Effector memory CD4-positive, alpha-beta T cell (primary cell): Measurements from ENCODE around the gene MAP3K10.
"Not testable (repeated sequence)": the region's sequence is repeated elsewhere in the genome, so short reads cannot be mapped to it uniquely, and the experiment has no call there.

Experiments used
- DNase-seq, 3 donors: peaks; one replicate each; pipeline ENCODE4 v3.0.0-alpha.2; 2020
- H3K27ac ChIP-seq: 2 replicates; pipeline ENCODE4 v1.7.0; 2013; ENCODE audit warnings: mild to moderate bottlenecking, low read length, moderate library complexity; ENCODE audit not compliant: insufficient read depth, poor library complexity, severe bottlenecking
- H3K27me3 ChIP-seq: replicated peaks from 2 replicates; pipeline ENCODE4 v1.7.0; 2013; ENCODE audit warnings: mild to moderate bottlenecking, low read length; ENCODE audit not compliant: insufficient read depth, control insufficient read depth, poor library complexity, severe bottlenecking
- H3K36me3 ChIP-seq: 2 replicates; pipeline ENCODE4 v1.7.0; 2013; ENCODE audit warnings: mild to moderate bottlenecking, low read length, moderate library complexity; ENCODE audit not compliant: control insufficient read depth, insufficient read depth
- H3K4me1 ChIP-seq: 2 replicates; pipeline ENCODE4 v1.7.0; 2013; ENCODE audit warnings: low read length, mild to moderate bottlenecking; ENCODE audit not compliant: control insufficient read depth, insufficient read depth, poor library complexity, severe bottlenecking
- H3K4me3 ChIP-seq: 2 replicates; pipeline ENCODE4 v1.7.0; 2013; ENCODE audit warnings: low read length, low read depth, mild to moderate bottlenecking; ENCODE audit not compliant: insufficient read depth, poor library complexity, severe bottlenecking
- H3K9me3 ChIP-seq: 2 replicates; pipeline ENCODE4 v1.7.0; 2013; ENCODE audit warnings: mild to moderate bottlenecking, low read length, moderate library complexity; ENCODE audit not compliant: control insufficient read depth
- total RNA-seq, 3 donors: gene quantifications; one replicate each; lab custom pipeline; 2026; lab: John Stamatoyannopoulos, UW

MAP3K10 gene
- 30.3 to 31.5 (median 31.2) reads per million in 3 donors for total RNA-seq

DNA sequence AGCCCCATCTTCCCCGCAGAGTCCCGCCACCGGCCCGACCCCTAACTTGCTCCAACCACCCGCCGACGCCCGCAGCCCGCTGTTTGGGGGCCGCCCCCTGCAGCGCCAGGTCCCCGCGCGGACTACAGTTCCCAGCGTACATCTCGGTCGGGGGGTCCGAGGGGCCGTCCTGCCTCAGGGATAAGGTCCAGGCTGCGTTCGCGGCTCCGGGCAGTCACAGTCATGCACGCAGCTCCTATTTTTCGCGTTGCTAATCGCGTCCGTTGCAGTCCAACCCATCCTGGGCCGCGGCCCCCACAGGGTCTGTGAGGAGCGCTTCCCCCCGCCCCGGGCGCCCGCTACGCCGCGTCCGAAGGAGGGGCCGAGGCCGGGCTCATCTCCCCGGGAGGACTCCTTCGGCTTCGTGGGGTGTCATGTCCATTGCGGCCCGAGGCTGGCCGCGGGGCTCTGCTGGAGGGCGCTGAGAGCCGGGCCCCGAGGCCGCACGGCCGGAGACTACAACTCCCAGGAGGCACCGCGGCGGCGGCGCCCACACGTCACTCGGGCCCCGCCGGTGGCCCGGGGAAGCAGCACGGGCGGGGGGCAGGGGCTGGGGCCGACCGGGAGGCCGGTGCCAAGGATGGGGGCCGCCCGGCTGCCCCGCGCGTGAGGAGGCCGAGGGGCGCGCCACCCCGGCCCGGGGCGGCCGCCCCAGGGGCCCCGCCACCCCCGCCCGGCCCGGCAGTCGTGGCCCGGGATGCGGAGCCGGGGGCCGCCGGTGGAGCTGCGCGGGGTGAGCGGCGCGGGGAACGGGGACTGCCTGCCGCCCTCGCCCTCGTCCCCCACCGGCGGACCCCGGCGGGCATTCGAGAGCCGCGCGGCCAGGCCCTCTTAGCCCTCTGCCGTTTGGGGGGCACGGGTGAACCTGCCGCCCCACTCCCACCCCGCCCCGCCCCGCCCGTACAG, at the start of gene MAP3K10:
Gene MAP3K10, plus strand, starts transcription at position 536 of the 945 bp plus-strand sequence. CDS start 606 bp downstream, outside the sequence.
- no peaks in the 10 kb centered on the region for H3K9me3 ChIP-seq
- peak within 1 kb of the TSS; percentile 99 for H3K4me3 ChIP-seq

DNA sequence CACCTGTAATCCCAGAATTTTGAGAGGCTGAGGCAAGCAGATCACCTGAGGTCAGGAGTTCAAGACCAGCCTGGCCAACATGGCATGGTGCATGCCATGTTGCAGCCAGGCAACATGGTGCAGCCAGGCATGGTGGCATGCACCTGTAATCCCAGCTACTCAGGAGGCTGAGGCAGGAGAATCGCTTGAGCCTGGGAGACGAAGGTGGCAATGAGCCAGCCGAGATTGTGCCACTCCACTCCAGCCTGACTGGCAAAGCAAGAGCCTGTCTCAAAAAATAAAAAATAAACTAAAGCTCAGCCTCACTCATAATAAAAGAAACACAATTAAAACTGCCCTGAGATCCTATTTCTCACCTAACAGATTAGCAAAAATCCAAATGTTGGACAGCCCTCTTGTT, 49.7 kb upstream of the MAP3K10 start:
- H3K27me3 ChIP-seq = no peaks in the 10 kb centered on the region
- H3K4me1 ChIP-seq = peaks cover 14% of the 10 kb centered on the region
- no peaks in the 10 kb centered on the region for H3K36me3 ChIP-seq
- no peak for DNase-seq
- no peaks in the 10 kb centered on the region for H3K9me3 ChIP-seq
- no peak overlapping the region for H3K4me3 ChIP-seq
- no peak overlapping the region for H3K27ac ChIP-seq

More for the DNA sequence above, at the start of gene MAP3K10:
- Histone ChIP-seq H3K4me1 (peaks cover 12% of the 10 kb centered on the region), H3K27ac (peak within 1 kb of the TSS; percentile 89), H3K36me3 (no peaks in the 10 kb centered on the region), H3K27me3 (no peaks in the 10 kb centered on the region)
- DNase-seq = peak; percentile 41 to 61 (median 58)

DNA sequence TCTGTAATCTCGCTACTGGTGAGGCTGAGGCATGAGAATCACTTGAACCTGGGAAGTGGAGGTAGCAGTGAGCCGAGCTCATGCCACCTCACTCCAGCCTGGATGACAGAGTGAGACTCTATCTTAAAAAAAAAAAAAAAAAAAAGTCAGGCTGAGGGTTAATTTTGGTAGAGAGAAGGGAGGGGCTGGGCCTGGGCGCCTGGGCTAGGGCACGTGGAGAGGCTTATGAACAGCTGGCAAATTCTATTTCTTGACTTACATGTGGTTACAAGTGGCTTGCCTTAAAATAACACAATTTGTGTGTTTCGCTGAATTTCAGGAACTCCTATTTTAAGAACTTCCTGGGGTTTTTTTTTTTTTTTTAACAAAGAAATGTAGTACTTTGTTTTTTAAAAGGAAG, 47.6 kb upstream of the MAP3K10 start:
- DNase-seq = no peak
- no peaks in the 10 kb centered on the region for H3K27me3 ChIP-seq
- no peak overlapping the region for H3K4me3 ChIP-seq
- peaks cover 14% of the 10 kb centered on the region for H3K4me1 ChIP-seq
- H3K27ac ChIP-seq = no peak overlapping the region
- no peaks in the 10 kb centered on the region for H3K9me3 ChIP-seq
- H3K36me3 ChIP-seq = no peaks in the 10 kb centered on the region

DNA sequence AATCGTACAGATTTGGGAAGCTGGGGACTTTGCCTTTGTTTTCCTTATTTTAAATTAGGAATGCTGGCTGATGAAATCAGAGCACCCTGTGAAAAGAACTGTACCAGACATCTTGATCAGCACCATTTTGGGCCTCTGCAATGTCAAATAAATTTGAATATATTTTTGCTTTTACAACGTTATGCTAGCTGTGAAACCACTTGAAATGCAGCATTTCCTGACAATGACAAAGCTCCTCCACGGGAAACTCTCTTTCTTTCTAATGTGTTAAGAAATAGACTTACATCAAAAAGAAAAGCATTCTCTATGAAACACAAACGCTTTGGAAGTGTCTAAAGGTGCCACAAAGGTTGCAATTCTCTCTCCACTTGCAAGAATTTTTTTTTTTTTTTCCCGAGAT, 47.1 kb upstream of the MAP3K10 start:
- H3K27ac ChIP-seq = no peak overlapping the region
- no peaks in the 10 kb centered on the region for H3K27me3 ChIP-seq
- H3K4me1 ChIP-seq = peaks cover 14% of the 10 kb centered on the region
- no peaks in the 10 kb centered on the region for H3K36me3 ChIP-seq
- no peak for DNase-seq
- no peak overlapping the region for H3K4me3 ChIP-seq
- H3K9me3 ChIP-seq = no peaks in the 10 kb centered on the region

DNA sequence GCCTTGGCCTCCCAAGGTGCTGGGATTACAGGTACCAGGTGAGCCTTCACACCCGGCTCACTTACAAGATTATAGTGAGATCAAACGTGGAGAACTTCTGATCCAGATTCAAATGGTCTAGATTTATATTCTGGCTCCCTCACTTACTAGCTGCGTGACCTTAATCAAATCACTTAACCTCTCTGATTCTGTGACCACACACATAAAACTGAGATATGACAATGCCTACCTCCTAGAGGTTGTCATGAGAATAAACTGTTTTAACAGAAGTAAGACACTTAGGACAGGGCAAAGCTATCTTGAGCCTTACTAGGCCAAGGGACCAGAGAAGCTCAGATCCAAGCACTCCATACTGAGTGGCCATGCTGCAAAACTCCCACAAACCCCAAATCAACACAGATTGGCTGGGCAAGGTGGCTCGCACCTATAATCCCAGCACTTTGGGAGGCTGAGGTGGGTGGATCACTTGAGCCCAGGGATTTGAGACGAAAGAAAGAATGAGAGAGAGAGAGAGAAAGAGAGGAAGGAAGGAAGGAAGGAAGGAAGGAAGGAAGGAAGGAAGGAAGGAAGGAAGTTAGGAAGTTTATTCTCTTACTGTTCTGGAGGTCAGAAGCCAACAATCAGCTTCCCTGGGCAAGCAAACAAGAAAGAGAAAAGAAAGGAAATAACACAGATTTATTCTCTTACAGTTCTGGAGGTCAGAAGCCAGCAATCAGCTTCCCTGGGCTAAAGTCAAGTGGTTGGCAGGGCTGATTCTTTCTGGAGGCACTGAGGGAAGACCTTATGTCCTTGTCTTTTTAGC, 46.1 kb upstream of the MAP3K10 start:
- Histone ChIP-seq H3K27ac (no peak overlapping the region), H3K4me3 (no peak overlapping the region), H3K9me3 (no peaks in the 10 kb centered on the region), H3K4me1 (peaks cover 14% of the 10 kb centered on the region), H3K27me3 (no peaks in the 10 kb centered on the region), H3K36me3 (no peaks in the 10 kb centered on the region)
- DNase-seq = no peak

DNA sequence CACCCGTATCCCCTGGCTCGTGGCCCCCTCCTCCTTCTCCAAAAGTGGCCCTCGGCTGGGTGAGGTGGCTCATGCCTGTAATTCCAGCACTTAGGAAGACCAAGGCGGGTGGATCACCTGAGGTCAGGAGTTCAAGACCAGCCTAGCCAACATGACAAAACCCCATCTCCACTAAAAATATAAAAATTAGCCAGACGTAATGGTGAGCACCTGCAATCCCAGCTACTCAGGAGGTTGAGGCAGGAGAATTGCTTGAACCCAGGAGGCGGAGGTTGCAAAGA, 45.5 kb upstream of the MAP3K10 start:
- not testable (repeated sequence) for H3K27me3 ChIP-seq, H3K27ac ChIP-seq, H3K4me3 ChIP-seq, H3K9me3 ChIP-seq, DNase-seq, H3K36me3 ChIP-seq
- H3K4me1 ChIP-seq = peaks cover 14% of the 10 kb centered on the region

DNA sequence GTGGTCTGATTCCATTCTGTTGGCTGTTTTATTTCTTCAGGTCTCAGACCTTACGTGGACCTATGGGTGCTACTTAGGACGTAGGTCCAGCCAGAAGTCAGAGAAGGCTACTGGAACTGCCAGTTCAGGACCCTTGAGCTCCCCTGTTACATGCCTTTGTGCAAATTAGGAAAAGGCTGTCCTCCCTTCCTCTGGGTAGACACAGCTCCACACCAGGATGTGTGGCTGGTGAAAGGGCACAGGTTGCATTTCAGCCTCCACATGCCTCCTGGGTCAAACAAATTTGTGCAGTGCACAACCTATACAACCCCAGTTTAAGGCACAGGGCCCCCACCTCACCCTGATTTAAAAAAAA, 43.9 kb upstream of the MAP3K10 start:
- no peak overlapping the region for H3K27ac ChIP-seq
- H3K36me3 ChIP-seq = no peaks in the 10 kb centered on the region
- H3K9me3 ChIP-seq = no peaks in the 10 kb centered on the region
- no peaks in the 10 kb centered on the region for H3K27me3 ChIP-seq
- H3K4me1 ChIP-seq = peaks cover 14% of the 10 kb centered on the region
- no peak overlapping the region for H3K4me3 ChIP-seq
- no peak for DNase-seq

DNA sequence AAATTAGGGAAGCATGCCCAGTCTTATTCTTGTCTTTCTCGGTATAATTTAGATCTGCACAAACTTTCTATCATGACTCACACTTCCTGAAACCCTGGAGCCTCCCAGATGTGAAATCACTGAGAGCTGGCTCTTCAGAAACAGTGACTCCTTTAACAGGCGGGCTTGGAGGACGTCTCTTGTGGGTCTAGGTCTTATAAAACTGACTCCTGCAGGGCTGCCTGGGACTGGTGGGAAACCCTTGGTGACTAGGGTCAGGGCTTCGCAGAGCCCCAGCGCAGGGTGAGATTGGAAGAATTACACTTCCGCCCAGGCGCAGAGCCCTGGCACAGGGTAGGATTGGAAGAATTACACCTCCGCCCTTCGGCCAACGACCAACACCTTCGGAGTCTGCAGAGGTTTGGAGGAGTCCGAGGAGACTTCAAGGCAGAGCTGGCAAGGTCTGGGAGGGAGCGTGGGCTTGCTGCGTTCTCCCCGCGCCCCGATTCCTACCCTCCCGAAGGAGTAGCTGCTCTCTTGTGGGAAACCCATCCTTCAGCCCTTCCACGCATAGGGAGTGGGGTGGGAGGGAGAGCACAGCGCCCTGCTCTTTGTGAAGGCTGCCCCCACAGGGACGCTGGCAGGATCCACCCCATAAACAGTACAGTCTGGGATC, 43.4 kb upstream of the MAP3K10 start:
- H3K27ac ChIP-seq = no peak overlapping the region
- no peaks in the 10 kb centered on the region for H3K36me3 ChIP-seq
- H3K9me3 ChIP-seq = no peaks in the 10 kb centered on the region
- H3K4me3 ChIP-seq = no peak overlapping the region
- H3K27me3 ChIP-seq = no peaks in the 10 kb centered on the region
- no peak for DNase-seq
- peaks cover 14% of the 10 kb centered on the region for H3K4me1 ChIP-seq

DNA sequence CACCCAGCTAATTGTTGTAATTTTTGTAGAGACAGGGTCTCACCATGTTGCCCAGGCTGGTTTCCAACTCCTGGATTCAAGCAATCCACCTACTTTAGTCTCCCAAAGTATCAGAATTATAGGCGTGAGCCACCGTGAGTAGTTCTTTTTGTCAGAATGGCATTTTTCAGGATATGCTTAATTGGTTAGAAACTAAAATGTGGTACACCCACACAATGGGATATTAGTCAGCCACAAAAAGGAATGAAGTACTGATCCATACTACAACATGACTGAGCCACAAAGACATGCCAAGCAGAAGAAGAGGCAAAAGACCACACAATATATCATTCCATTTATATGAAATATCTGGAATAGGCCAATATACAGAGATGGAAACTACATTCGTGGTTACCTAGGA, 41.7 kb upstream of the MAP3K10 start:
- no peak for DNase-seq

More for the DNA sequence above, 41.7 kb upstream of the MAP3K10 start:
- peaks cover 6% of the 10 kb centered on the region for H3K4me1 ChIP-seq
- no peak overlapping the region for H3K4me3 ChIP-seq
- H3K27ac ChIP-seq = no peak overlapping the region
- H3K9me3 ChIP-seq = no peaks in the 10 kb centered on the region
- H3K36me3 ChIP-seq = no peaks in the 10 kb centered on the region
- no peaks in the 10 kb centered on the region for H3K27me3 ChIP-seq
